SK-N-MC (cell line): ENCODE results near the gene SKA3.

Source experiments
- EZH2 ChIP-seq: fragments of 200-600 bp; sonication (generic); IDR thresholded peaks from one replicate; pipeline ENCODE4 v1.6.1; 2017; ENCODE audit warnings: antibody characterized with exemption
- POLR2AphosphoS5 ChIP-seq: IDR thresholded peaks from 2 replicates; pipeline ENCODE4 v1.6.1; 2012; ENCODE audit warnings: mild to moderate bottlenecking, low read depth, low read length, borderline replicate concordance

GRCh38 chr13:21147827-21148226, 28.5 kb downstream of the SKA3 start:
- no peak for TF ChIP-seq EZH2
- TF ChIP-seq POLR2AphosphoS5, result no peak
